Measurements from ENCODE around the gene HMGB1. TPM values are rescaled to one million over a fixed set of nuclear protein-coding genes. Genes with fewer than 3 reads are reported as not detected.

The HMGB1 gene
- total and polyA plus RNA-seq, 3 donors from 2014 or later = 256 to 298 (median 285) TPM

- TF ChIP-seq CTCF (IDR thresholded peaks at IDR 0.05) (no peak), POLR2A (IDR thresholded peaks at IDR 0.05) (no peak)
Measured at GRCh38 chr13:30480292-30480950, 14.7 kb upstream of the HMGB1 start.

DNA sequence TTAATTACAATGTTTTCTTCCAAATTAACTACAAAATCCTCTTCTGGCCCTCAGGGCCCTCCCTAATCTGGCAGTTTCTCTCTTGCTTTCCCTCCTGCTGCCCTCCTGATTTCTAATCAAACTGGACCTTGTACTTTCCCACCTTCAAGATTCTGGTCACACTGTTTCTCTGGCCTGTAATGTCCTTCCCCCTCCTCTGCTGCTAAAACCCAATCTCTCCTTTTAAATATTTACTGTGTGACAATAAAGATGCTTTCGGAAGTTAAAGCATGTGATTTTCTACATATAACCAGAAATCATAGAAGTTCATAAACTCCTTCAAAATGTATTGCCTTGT lies 14.1 kb upstream of the HMGB1 start:
- no peaks in the 10 kb centered on the region for H3K36me3 ChIP-seq (ENCODE audit: low read depth, missing control alignments)
- H3K27me3 ChIP-seq = no peaks in the 10 kb centered on the region
- intact Hi-C loops (cut with DNase I; ENCODE audit: low total_unique reads) = no loop called here
- WGBS, 2 donors = 94 to 100% methylated on average over 1 of the region's 1 CpG
- TF ChIP-seq CTCF (IDR thresholded peaks at IDR 0.05) (no peak), POLR2A (IDR thresholded peaks at IDR 0.05) (no peak)
- H3K4me3 ChIP-seq = no peak overlapping the region
- H3K27ac ChIP-seq = no peak overlapping the region
- no peaks in the 10 kb centered on the region for H3K9me3 ChIP-seq
- no peak for DNase-seq
- H3K4me1 ChIP-seq = peaks cover 5% of the 10 kb centered on the region

More at GRCh38 chr13:30480292-30480950, 14.7 kb upstream of the HMGB1 start:
- Histone ChIP-seq H3K27me3 (no peaks in the 10 kb centered on the region), H3K4me3 (no peak overlapping the region), H3K36me3 (ENCODE audit: low read depth, missing control alignments) (no peaks in the 10 kb centered on the region), H3K27ac (no peak overlapping the region), H3K4me1 (peaks cover 5% of the 10 kb centered on the region), H3K9me3 (no peaks in the 10 kb centered on the region)
- 86 to 94% methylated on average over 6 of the region's 6 CpGs for WGBS, 2 donors
- intact Hi-C loops (cut with DNase I; ENCODE audit: low total_unique reads) = no loop called here
- DNase-seq = no peak

DNA sequence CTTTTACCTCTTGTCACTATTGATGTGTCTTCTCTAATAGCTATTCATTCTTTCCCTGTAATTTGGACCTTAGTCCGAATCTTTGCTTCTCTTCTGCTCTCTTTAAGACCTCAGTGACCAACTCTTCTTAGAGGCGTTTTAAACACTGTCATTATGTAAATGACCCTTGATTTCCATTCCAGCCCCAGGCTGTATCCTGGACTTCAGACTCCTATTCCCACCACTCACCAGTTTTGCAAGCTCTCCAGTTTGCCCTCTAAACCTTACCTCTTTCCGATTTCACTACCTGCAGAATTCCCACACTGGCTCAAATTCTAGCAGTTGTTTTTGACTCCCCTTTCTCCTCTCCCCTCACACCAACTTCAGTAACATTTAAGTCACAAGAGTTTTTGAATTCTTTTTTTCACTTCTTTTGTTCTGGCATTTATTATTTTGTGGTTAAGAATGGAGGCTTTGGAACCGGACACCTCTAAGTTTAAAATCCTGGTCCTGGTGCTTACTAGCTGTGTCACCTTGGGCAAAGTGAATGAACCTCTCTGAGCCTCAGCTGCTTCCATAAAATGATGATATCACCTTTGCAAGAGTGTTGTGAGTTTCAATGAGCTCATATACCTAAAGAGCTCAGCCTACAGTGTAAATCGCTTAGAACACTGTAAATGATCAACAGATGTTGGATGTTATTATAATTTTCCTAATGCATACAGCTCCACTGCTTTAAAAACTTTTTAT lies 13.6 kb upstream of the HMGB1 start:
- Histone ChIP-seq H3K36me3 (ENCODE audit: low read depth, missing control alignments) (no peaks in the 10 kb centered on the region), H3K27me3 (no peaks in the 10 kb centered on the region), H3K27ac (no peak overlapping the region), H3K4me1 (peaks cover 5% of the 10 kb centered on the region), H3K4me3 (no peak overlapping the region), H3K9me3 (no peaks in the 10 kb centered on the region)
- intact Hi-C loops (cut with DNase I; ENCODE audit: low total_unique reads) = no loop called here
- TF ChIP-seq CTCF (IDR thresholded peaks at IDR 0.05) (no peak), POLR2A (IDR thresholded peaks at IDR 0.05) (no peak)
- no peak for DNase-seq
- 81 to 85% methylated on average over 5 of the region's 5 CpGs for WGBS, 2 donors

DNA sequence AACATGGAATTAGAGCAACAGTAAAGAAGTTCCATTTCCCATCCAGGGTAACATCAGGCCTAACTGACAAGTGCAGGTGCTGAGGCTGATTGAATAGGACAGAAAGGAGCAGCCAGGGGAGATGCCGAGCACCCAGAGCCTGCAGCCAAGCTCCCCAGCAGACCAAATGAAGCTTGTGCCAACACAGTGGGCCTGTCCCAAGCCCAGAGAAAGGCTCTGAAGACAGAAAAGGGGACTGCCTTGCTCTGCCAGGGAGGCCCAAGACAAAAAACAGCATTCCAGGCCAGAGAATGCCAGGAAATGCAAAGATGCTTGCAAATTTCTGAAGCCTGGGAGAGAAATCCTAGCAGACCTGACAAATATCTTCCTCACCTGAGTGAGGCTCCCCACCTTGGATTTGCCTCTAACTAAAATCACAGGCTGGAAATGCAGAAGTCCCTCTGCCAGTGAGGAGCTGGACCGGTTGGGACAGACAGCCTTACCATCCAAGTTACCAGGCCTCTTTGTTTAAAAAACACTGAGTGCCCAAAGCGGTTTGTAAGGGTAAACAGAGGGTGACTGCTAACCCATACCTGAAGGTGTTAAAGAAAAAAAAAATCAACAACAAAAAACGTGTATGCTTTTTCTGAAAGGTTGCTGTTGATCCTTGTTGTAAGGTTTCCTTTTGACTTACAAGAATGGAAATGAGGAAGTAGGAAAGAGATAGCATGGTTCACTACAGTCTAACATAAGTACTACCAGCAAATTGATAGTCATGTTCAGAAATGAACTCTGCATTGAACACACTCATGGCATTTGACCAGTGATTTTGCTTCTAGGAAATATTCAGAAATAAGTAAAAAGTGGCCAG lies 11.8 kb upstream of the HMGB1 start:
- WGBS, 2 donors = 79 to 82% methylated on average over 4 of the region's 4 CpGs
- Histone ChIP-seq H3K4me3 (no peak overlapping the region), H3K27ac (no peak overlapping the region), H3K4me1 (peaks cover 5% of the 10 kb centered on the region), H3K36me3 (ENCODE audit: low read depth, missing control alignments) (no peaks in the 10 kb centered on the region), H3K9me3 (no peaks in the 10 kb centered on the region), H3K27me3 (no peaks in the 10 kb centered on the region)
- no peak for DNase-seq
- TF ChIP-seq CTCF (IDR thresholded peaks at IDR 0.05) = no peak
- TF ChIP-seq POLR2A (IDR thresholded peaks at IDR 0.05) = no peak
- intact Hi-C loops (cut with DNase I; ENCODE audit: low total_unique reads) = no loop called here

Measured in testis (tissue), 3 donors.